GM18502 (cell line): ENCODE results near the gene SLC25A24.
A peak's percentile ranks its signal among the peaks of the same experiment; 100 is the strongest.
"Not testable (repeated sequence)": the region's sequence is repeated elsewhere in the genome, so short reads cannot be mapped to it uniquely, and the experiment has no call there.

Source experiments
- ATAC-seq: cut with Tn5 transposase; IDR thresholded peaks from one replicate; pipeline ENCODE4 v1.9.1; 2021; ENCODE audit warnings: mild to moderate bottlenecking; ENCODE audit not compliant: unreplicated experiment, poor library complexity

SLC25A24 gene

GRCh38 chr1:108199781-108200686, at the start of gene SLC25A24:
Gene SLC25A24 (minus strand): TSS chr1:108200343. CDS start chr1:108200138, 205 bp downstream.
- peak; percentile 84 for ATAC-seq

DNA sequence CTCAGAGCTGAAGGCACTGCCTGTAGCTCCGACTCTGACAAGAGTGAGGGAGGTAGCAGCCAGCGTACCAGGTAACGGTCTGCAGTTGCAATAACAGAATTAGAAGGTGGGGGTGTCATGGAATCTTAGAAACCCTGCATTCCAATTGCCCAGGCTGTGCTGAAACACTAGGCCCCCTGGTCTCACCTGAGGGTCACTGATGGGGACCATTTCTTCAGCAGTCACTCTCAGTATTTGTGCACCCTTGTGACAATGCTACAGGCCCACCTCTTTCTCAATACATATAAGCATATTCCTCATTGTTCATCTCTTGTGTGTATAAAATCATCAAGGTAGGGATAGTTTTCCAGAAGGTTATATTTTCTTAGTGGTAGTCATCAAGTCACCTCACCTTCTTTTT, 43.8 kb upstream of the SLC25A24 start, which contains the start of gene NBPF4:
TSS of gene NBPF4 (minus strand) at position 101 of the 400 bp plus-strand sequence. CDS start 315 bp downstream, outside the sequence.
- not testable (repeated sequence) for ATAC-seq

DNA sequence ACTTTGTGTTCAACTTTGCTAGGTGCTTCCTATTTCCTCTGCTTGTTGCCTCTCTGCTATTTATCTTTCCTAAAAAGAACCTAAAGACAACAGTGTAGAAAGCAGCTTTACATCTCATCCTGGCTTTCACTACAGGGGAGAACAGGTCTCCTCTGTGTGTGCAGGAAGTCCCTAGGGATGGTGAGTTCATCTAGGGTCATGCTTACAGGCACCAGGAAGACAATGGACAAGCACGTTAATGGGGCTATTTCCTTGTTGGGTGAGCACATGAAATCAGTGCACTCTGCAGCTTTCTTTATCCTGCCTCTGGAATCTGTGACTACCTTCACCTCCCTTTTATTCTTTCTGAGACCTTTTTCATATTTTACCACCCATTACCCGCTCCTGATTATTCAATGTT, 39.3 kb upstream of the SLC25A24 start:
- ATAC-seq, result not testable (repeated sequence)

- not testable (repeated sequence) for ATAC-seq
Measured at GRCh38 chr1:108235308-108235707, 35.2 kb upstream of the SLC25A24 start.

DNA sequence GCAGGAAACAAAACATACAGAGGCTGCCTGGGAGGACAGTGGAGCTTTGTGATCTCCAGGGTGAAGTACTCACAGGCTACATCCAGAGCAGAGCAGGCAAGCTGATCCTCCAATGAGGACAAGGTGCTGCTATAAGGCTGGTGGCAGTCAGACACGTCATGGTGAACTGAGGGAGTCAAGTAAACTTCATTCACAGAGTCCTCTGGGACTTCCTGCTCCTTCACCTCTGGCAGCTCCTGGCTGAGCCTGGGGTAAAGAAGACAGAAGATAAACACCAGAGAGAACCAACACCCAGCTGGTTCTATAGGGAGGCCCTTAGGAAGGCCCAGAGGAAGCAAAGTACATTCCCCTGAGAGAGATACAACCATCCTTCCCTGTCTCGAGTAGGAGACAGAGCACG, 32.0 kb upstream of the SLC25A24 start:
- ATAC-seq, result not testable (repeated sequence)

- not testable (repeated sequence) for ATAC-seq
Measured at GRCh38 chr1:108229976-108230375, 29.8 kb upstream of the SLC25A24 start.

DNA sequence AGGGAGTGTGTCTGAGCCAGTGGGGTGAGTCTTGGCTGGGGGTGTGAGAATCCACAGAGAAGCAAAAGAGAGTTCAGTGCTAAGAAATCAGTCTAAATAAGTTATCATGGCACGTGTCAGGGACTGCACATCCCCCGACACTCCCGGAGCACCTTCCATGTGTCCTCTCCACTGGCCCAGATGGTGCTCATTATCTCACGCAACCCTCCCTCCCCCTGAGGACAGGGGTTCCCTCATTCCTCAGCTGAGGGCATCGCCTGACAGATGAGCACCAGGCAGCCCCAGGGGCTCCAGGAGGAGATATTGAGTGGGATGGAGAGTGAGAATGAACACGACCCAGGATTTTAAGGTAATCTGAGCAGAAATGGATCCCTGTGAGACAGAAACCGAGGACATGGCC, 27.6 kb upstream of the SLC25A24 start:
- ATAC-seq, result not testable (repeated sequence)

GRCh38 chr1:108226855-108227254, 26.7 kb upstream of the SLC25A24 start:
- not testable (repeated sequence) for ATAC-seq

- not testable (repeated sequence) for ATAC-seq
Measured at GRCh38 chr1:108223226-108223625, 23.1 kb upstream of the SLC25A24 start.

DNA sequence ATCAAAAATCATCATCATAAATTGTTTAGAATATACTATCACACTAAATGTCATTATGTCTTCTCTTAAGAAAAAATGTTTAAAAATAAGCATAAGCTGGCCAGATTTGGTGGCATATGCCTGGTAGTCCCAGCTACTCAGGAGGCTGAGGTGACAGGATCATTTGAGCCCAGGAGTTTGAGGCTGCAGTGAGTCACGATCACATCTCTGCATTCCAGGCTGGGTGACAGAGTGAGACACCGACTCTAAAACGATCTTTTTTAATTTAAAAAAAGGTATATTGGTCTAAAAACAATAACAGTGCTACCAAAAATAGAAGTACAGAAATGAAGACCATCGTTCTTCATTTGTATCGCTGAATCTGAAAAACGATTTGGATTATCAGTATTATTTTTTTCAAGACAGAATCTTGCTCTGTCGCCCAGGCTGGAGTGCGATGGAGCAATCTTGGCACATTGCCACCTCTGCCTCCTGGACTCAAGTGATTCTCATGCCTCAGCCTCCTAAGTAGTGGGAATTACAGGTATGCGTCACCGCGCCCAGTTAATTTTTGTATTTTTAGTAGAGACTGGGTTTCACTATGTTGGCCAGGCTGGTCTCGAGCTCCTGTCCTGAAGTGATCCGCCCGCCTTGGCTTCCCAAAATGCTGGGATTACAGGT, 17.5 kb upstream of the SLC25A24 start:
- not testable (repeated sequence) for ATAC-seq

- ATAC-seq, result not testable (repeated sequence)
Measured at GRCh38 chr1:108217007-108217406, 16.9 kb upstream of the SLC25A24 start.

DNA sequence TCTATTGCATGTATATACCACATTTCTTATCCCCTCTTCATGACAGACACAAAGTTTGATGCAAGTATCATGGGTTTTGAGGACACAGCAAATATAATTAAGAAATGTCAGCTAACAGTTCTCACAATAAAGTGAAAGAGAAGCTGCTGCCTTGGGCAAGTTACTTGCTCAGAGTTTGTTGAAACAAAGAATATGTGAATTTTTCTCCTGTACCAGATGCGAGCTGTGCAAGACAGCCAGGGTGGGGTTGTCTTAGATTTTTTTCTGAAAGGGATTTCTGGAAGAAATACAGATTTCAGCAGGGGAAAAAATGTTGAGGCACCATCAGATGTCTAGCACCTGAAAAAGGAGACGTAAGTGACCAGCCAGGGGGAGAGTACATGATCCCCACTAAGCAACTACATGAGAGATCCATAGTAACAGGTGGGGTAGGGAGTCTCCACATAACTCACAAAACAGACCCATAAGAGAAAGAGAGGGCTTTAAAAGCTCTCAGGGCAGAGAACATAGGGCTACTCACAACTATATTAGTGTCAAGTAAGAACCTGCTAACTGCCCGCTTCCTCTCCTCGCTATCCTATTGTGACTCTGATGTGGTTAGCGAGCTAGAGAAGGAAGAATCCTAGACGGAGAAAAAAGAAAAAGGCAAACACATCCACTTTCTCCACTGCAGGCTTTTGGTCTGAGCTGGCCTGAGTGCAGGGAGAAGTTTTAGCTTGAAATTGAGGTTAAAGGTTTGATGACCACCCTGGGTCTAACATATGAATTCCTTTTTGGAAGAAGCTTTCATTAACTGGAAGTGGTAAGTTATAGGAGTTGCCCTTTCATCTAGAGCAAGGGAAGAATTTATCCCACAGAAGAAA, 16.1 kb upstream of the SLC25A24 start:
- ATAC-seq, result not testable (repeated sequence)

DNA sequence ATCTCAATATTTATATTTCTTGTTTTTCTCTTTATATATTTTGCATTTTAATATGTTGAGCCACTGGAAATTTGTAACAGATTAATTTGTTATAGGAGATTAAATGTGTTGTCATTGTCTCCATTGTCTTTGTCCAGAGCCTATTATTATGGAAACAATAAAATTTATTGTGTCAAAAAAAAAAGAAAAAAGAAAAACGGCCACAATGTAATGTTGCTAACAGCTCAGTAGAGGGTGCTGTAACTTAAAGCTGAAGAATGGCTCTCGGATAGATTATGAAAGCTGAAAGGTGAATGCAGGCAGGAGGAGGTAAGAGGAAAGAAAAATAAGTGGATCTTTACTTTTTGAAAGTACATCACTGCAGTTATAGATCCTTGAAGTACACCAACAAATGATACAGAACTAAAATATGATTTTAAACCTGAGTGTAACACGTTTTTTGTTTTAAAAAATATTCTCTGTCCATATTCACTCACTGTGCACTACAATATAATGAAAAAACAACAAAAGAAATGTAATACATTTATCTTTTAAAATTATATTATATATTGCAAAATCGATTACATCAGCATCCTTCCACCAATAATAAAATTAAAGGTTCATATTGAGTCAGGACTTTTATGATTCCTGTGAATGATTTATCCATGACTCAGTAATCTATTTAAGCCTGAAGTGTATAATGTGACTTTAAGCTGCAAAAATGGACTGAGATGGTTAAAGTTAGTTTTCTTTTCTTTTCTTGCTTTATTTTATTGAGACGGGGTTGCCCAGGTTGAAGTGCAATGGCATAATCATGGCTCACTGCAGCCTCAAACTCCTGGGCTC, 14.7 kb upstream of the SLC25A24 start:
- peak; percentile 68 for ATAC-seq

DNA sequence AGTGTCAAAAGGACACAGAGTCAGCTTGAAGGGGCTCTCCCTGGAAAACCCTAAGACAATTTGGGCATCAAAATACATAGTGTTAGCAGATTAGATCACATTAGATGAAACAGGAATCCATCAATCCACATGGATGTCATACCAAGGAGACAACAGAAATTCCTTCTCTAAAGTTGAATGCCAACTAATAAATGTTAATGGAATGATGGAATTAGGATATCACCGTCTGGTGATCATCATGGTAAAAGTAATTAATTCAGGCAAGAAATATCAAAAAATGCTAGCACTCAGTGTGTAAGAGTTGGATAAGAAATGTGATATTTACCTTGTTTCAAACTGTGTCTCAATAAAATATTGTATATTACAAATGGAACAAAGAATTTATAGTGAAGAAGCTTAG, 10.9 kb upstream of the SLC25A24 start:
- ATAC-seq, result no peak

GRCh38 chr1:108209456-108210108, 9.4 kb upstream of the SLC25A24 start:
- ATAC-seq, result no peak

- ATAC-seq, result no peak
Measured at GRCh38 chr1:108208724-108209446, 8.7 kb upstream of the SLC25A24 start.

DNA sequence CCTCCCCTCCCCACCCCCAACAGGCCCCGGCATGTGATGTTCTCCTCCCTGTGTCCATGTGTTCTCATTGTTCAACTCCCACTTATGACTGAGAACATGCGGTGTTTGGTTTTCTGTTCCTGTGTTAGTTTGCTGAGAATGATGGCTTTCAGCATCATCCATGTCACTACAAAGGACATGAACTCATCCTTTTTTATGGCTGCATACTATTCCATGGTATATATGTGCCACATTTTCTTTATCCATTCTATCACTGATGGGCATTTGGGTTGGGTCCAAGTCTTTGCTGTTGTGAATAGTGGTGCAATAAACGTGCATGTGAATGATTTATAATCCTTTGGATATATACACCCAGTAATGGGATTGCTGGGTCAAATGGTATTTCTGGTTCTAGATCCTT, 3.4 kb upstream of the SLC25A24 start:
- ATAC-seq, result not testable (repeated sequence)

- no peak for ATAC-seq
Measured at GRCh38 chr1:108201687-108202086, 1.5 kb upstream of the SLC25A24 start.
